K562 (cell line): Measurements from ENCODE around the gene GOLGB1. TPM values are rescaled to one million over a fixed set of nuclear protein-coding genes. Genes with fewer than 3 reads are reported as not detected.

ENCODE experiments used
- BRF2 ChIP-seq: IDR thresholded peaks from 3 replicates; pipeline ENCODE4 v1.6.1; 2011; ENCODE audit warnings: borderline replicate concordance, mild to moderate bottlenecking; ENCODE audit not compliant: insufficient read length, insufficient read depth
- C11orf30 ChIP-seq: fragments of 450-650 bp; IDR thresholded peaks from 2 replicates; pipeline ENCODE4 v1.6.1; 2016; ENCODE audit warnings: low read depth, mild to moderate bottlenecking
- CREB3 ChIP-seq: fragments of 450-650 bp; conservative IDR thresholded peaks from 2 replicates; pipeline ENCODE4 v1.6.1; 2016; ENCODE audit warnings: missing genetic modification characterization, low read depth, mild to moderate bottlenecking, missing compliant biosample characterization, moderate library complexity
- HNRNPL ChIP-seq: fragments of 200-400 bp; formaldehyde crosslinking; IDR thresholded peaks from 2 replicates; pipeline ENCODE4 v1.6.1; 2017; ENCODE audit warnings: low read depth, mild to moderate bottlenecking, low read length
- KDM1A ChIP-seq, 2 experiments: fragments of 450-650 bp; IDR thresholded peaks; 2 replicates each; pipeline ENCODE4 v1.6.1; 2016; ENCODE audit warnings: mild to moderate bottlenecking in 2 of 2
- MGA ChIP-seq: fragments of 450-650 bp; IDR thresholded peaks from 2 replicates; pipeline ENCODE4 v1.6.1; 2016; ENCODE audit warnings: mild to moderate bottlenecking, moderate library complexity
- MTA1 ChIP-seq: fragments of 450-650 bp; IDR thresholded peaks from 2 replicates; pipeline ENCODE4 v1.6.1; 2017; ENCODE audit warnings: borderline replicate concordance
- NFE2 ChIP-seq: IDR thresholded peaks from 2 replicates; pipeline ENCODE4 v1.6.1; 2014; ENCODE audit warnings: antibody characterized with exemption, low read depth
- NFIX ChIP-seq: fragments of 250-450 bp; sonication (Bioruptor Pico); IDR thresholded peaks from 2 replicates; pipeline ENCODE4 v1.4.0; 2020; ENCODE audit warnings: low read depth, mild to moderate bottlenecking, moderate library complexity
- NUFIP1 ChIP-seq: fragments of 450-650 bp; IDR thresholded peaks from 2 replicates; pipeline ENCODE4 v1.6.1; 2018; ENCODE audit not compliant: partially characterized antibody
- PRPF4 ChIP-seq: fragments of 200-400 bp; formaldehyde crosslinking; IDR thresholded peaks from one replicate; pipeline ENCODE4 v1.6.1; 2017; ENCODE audit warnings: low read length, low read depth, mild to moderate bottlenecking; ENCODE audit not compliant: insufficient read depth, poor library complexity, severe bottlenecking
- SOX6 ChIP-seq: fragments of 450-650 bp; IDR thresholded peaks from 2 replicates; pipeline ENCODE4 v1.6.1; 2014; ENCODE audit warnings: mild to moderate bottlenecking
- ZBTB26 ChIP-seq: fragments of 450-650 bp; formaldehyde crosslinking; IDR thresholded peaks from 2 replicates; pipeline ENCODE4 v1.4.0; 2022; ENCODE audit warnings: missing genetic modification characterization
- ZNF24 ChIP-seq: fragments of 450-650 bp; IDR thresholded peaks from 2 replicates; pipeline ENCODE4 v1.6.1; 2016
- ZNF282 ChIP-seq: sonication (generic); formaldehyde crosslinking; IDR thresholded peaks from 2 replicates; pipeline ENCODE4 v1.8.1; 2023; ENCODE audit warnings: missing genetic modification reagents
- ZNF316 ChIP-seq: fragments of 450-650 bp; IDR thresholded peaks from 2 replicates; pipeline ENCODE4 v1.6.1; 2016
- polyA plus RNA-seq, 8 experiments: library from polyadenylated mRNA; depleted of rRNA in 4 of 8; stranded (reverse) in 5 of 8; unstranded in 3 of 8; fragments of >200 nt; fragmentation: Nextera tagmentation in 2 of 8; fragmentation: Illumina TruSeq in 1 of 8; extraction: Ambion mirVana in 2 of 8; extraction: Trizol in 1 of 8; gene quantifications; 2 replicates each; pipeline versions ENCODE4 v1.2.1 to v1.2.3, GENCODE V29; 2011 to 2014; ENCODE audit warnings: inconsistent platforms in 1 of 8, missing spikeins in 1 of 8
- total RNA-seq, 7 experiments: library from RNA; depleted of rRNA in 6 of 7; stranded (reverse); fragments of >200 nt in 6 of 7; fragmentation: Illumina TruSeq in 2 of 7; extraction: Trizol in 2 of 7; gene quantifications; 2 replicates each; pipeline versions ENCODE4 v1.2.1 to v1.2.3, GENCODE V29; 2011 to 2021; ENCODE audit warnings: low replicate concordance in 1 of 7

GOLGB1 gene
- total and polyA plus RNA-seq, 9 of the 15 experiments (the other 6 are each of a cell fraction or from before 2014, with no cell fraction given): 4.0 to 16.3 (median 9.7) TPM

- TF ChIP-seq MGA (no peak), ZBTB26 (no peak), ZNF282 (CRISPR knock-in tag) (no peak), ZNF316 (peak; percentile 96), NFIX (CRISPR knock-in tag) (no peak), HNRNPL (no peak), NFE2 (peak; percentile 84), CREB3 (tag) (no peak), SOX6 (no peak), MTA1 (no peak), NUFIP1 (no peak), PRPF4 (no peak), C11orf30 (peak; percentile 93), KDM1A (IDR thresholded peaks at IDR 0.05) (no peak), BRF2 (no peak), ZNF24 (no peak)
These were observed 97.9 kb downstream of the GOLGB1 start (continued) for GRCh38 chr3:121651684-121652083.
